ENCODE data around the gene MSH5. TPM values are rescaled to one million over a fixed set of nuclear protein-coding genes. Genes with fewer than 3 reads are reported as not detected.

The MSH5 gene
- total and polyA plus RNA-seq, 2 of the 13 experiments (the other 11 are each of a cell fraction or from before 2014, with no cell fraction given) = 10.2 to 38.7 TPM

GRCh38 chr6:31737991-31738979 is 1.5 kb upstream of the MSH5 start (continued):
- peak; percentile 70 for TF ChIP-seq SIN3A (IDR thresholded peaks at IDR 0.05; ENCODE audit: borderline replicate concordance, low read depth, low read length)
- TF ChIP-seq, protein P1, sequence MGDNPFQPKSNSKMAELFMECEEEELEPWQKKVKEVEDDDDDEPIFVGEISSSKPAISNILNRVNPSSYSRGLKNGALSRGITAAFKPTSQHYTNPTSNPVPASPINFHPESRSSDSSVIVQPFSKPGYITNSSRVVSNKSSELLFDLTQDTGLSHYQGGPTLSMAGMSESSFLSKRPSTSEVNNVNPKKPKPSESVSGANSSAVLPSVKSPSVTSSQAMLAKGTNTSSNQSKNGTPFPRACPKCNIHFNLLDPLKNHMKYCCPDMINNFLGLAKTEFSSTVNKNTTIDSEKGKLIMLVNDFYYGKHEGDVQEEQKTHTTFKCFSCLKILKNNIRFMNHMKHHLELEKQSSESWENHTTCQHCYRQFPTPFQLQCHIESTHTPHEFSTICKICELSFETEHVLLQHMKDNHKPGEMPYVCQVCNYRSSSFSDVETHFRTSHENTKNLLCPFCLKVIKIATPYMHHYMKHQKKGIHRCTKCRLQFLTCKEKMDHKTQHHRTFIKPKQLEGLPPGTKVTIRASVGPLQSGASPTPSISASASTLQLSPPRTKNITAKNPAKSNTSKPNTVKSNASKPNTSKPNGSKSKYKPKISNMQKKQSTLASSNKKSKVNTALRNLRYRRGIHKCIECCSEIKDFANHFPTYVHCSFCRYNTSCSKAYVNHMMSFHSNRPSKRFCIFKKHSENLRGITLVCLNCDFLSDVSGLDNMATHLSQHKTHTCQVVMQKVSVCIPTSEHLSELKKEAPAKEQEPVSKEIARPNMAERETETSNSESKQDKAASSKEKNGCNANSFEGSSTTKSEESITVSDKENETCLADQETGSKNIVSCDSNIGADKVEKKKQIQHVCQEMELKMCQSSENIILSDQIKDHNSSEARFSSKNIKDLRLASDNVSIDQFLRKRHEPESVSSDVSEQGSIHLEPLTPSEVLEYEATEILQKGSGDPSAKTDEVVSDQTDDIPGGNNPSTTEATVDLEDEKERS (CRISPR knock-in tag; IDR thresholded peaks at IDR 0.05) = no peak
- TF ChIP-seq, protein P2, sequence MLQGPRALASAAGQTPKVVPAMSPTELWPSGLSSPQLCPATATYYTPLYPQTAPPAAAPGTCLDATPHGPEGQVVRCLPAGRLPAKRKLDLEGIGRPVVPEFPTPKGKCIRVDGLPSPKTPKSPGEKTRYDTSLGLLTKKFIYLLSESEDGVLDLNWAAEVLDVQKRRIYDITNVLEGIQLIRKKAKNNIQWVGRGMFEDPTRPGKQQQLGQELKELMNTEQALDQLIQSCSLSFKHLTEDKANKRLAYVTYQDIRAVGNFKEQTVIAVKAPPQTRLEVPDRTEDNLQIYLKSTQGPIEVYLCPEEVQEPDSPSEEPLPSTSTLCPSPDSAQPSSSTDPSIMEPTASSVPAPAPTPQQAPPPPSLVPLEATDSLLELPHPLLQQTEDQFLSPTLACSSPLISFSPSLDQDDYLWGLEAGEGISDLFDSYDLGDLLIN (CRISPR knock-in tag; IDR thresholded peaks at IDR 0.05; ENCODE audit: borderline replicate concordance) = 0 out of 2 replicates have a peak, but pooled peaks have one; percentile 47
- TF ChIP-seq ZNF317 (CRISPR knock-in tag; IDR thresholded peaks at IDR 0.05) = peak; percentile 55
- peak; percentile 63; the same call in 1 of the 2 replicates for TF ChIP-seq JUNB (CRISPR knock-in tag; IDR thresholded peaks at IDR 0.05; ENCODE audit: borderline replicate concordance)
- 0 out of 2 replicates have a peak, but pooled peaks have one; percentile 91 for TF ChIP-seq TOE1 (CRISPR knock-in tag; IDR thresholded peaks at IDR 0.05)
- TF ChIP-seq, protein P3, sequence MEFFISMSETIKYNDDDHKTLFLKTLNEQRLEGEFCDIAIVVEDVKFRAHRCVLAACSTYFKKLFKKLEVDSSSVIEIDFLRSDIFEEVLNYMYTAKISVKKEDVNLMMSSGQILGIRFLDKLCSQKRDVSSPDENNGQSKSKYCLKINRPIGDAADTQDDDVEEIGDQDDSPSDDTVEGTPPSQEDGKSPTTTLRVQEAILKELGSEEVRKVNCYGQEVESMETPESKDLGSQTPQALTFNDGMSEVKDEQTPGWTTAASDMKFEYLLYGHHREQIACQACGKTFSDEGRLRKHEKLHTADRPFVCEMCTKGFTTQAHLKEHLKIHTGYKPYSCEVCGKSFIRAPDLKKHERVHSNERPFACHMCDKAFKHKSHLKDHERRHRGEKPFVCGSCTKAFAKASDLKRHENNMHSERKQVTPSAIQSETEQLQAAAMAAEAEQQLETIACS (CRISPR knock-in tag; IDR thresholded peaks at IDR 0.05) = peak; percentile 31; the same call in 1 of the 2 replicates
- TF ChIP-seq CREB1 (IDR thresholded peaks at IDR 0.05) = peak; percentile 28; the same call in 1 of the 2 replicates
- TF ChIP-seq CREB1 (CRISPR knock-in tag; IDR thresholded peaks at IDR 0.05) = no peak; the same call in 1 of the 2 replicates
- peak; percentile 77; the same call in 1 of the 2 replicates for TF ChIP-seq RFXAP (CRISPR knock-in tag; IDR thresholded peaks at IDR 0.05; ENCODE audit: borderline replicate concordance)
- 0 out of 2 replicates have a peak, but pooled peaks have one; percentile 29 for TF ChIP-seq ELF4 (CRISPR knock-in tag; IDR thresholded peaks at IDR 0.05; ENCODE audit: borderline replicate concordance)
- TF ChIP-seq, protein P4, sequence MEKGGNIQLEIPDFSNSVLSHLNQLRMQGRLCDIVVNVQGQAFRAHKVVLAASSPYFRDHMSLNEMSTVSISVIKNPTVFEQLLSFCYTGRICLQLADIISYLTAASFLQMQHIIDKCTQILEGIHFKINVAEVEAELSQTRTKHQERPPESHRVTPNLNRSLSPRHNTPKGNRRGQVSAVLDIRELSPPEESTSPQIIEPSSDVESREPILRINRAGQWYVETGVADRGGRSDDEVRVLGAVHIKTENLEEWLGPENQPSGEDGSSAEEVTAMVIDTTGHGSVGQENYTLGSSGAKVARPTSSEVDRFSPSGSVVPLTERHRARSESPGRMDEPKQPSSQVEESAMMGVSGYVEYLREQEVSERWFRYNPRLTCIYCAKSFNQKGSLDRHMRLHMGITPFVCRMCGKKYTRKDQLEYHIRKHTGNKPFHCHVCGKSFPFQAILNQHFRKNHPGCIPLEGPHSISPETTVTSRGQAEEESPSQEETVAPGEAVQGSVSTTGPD (CRISPR knock-in tag; IDR thresholded peaks at IDR 0.05) = 0 out of 2 replicates have a peak, but pooled peaks have one; percentile 37
- peak; percentile 72; the same call in 1 of the 2 replicates for TF ChIP-seq ZNF747 (CRISPR knock-in tag; IDR thresholded peaks at IDR 0.05; ENCODE audit: borderline replicate concordance)
- TF ChIP-seq, protein P5, sequence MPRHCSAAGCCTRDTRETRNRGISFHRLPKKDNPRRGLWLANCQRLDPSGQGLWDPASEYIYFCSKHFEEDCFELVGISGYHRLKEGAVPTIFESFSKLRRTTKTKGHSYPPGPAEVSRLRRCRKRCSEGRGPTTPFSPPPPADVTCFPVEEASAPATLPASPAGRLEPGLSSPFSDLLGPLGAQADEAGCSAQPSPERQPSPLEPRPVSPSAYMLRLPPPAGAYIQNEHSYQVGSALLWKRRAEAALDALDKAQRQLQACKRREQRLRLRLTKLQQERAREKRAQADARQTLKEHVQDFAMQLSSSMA (CRISPR knock-in tag; IDR thresholded peaks at IDR 0.05) = peak; percentile 63; the same call in 1 of the 2 replicates
- TF ChIP-seq RAD21 (CRISPR knock-in tag; IDR thresholded peaks at IDR 0.05) = peak; percentile 38; the same call in 1 of the 2 replicates
- no peak for TF ChIP-seq ATAD3A (CRISPR knock-in tag; IDR thresholded peaks at IDR 0.05)
- TF ChIP-seq HOXA5 (CRISPR knock-in tag; IDR thresholded peaks at IDR 0.05) = peak; percentile 77
- no peak; the same call in 1 of the 2 replicates for TF ChIP-seq YEATS2 (CRISPR knock-in tag; IDR thresholded peaks at IDR 0.05; ENCODE audit: borderline replicate concordance)
- 0 out of 2 replicates have a peak, but pooled peaks have one; percentile 54 for TF ChIP-seq ATF5 (CRISPR knock-in tag; IDR thresholded peaks at IDR 0.05; ENCODE audit: low read depth)

All from HepG2 (cell line).